GM12801 (cell line): Measurements from ENCODE around the gene AGGF1.

ENCODE experiments used
- CTCF ChIP-seq: IDR thresholded peaks from one replicate; pipeline ENCODE4 v1.5.1; 2011; ENCODE audit warnings: control low read depth; ENCODE audit not compliant: insufficient read length; ENCODE audit errors: extremely low read depth

Gene AGGF1

GRCh38 chr5:77031891-77032290 is 1.7 kb downstream of the AGGF1 start:
- TF ChIP-seq CTCF: no peak

GRCh38 chr5:77032635-77033034 is 2.4 kb downstream of the AGGF1 start:
- TF ChIP-seq CTCF: no peak

GRCh38 chr5:77033338-77033737 is 3.1 kb downstream of the AGGF1 start:
- no peak for TF ChIP-seq CTCF

GRCh38 chr5:77035950-77036349 is 5.7 kb downstream of the AGGF1 start:
- no peak for TF ChIP-seq CTCF

GRCh38 chr5:77046416-77047073 is 16.3 kb downstream of the AGGF1 start:
- TF ChIP-seq CTCF: no peak

- TF ChIP-seq CTCF: no peak
Measured at GRCh38 chr5:77064040-77064439, 33.8 kb downstream of the AGGF1 start.

- no peak for TF ChIP-seq CTCF
Measured at GRCh38 chr5:77065256-77065655, 35.1 kb downstream of the AGGF1 start.
